Measurements from ENCODE around the gene WFDC5. TPM values are rescaled to one million over a fixed set of nuclear protein-coding genes. Genes with fewer than 3 reads are reported as not detected.

The WFDC5 gene
- total and polyA plus RNA-seq, 8 donors = not detected

DNA sequence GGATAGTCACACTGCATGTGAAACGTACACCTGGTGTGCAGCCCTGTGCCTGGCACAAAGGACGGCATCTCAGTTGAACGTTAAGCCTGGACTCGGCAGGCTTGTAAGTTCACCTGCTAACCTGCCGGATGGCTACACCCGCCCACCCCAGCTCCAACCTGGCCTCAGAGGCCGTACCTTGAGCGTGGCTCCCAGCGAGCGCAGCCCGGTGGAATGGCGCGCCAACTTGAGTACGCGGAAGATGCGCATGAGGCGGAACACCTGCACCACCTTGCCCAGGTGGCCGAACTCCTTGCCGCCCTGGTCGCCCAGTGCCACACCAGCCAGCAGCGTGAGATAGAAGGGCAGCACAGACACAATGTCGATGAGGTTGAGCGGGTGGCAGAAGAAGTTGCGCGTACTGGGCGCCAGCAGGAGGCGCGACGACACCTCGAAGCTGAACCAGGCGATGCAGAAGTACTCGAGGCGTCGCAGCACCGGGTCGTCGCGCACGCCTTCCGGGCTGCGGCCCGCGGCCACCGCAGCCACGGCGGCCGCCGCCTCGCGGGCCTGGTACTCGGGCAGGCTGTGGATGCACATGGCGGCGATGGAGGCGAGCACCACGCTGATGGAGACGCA, 17.4 kb downstream of the WFDC5 start:
- no peak for DNase-seq
- Histone ChIP-seq H3K27me3 (peaks cover 0 to 14% (median 6%) of the 10 kb centered on the region in 4 donors), H3K9me3 (no peaks in the 10 kb centered on the region), H3K4me3 (peak overlapping the region in 1 of 4 donors; percentile 27), H3K36me3 (no peaks in the 10 kb centered on the region), H3K4me1 (peaks cover 0 to 4% (median 0%) of the 10 kb centered on the region in 3 donors), H3K27ac (no peak overlapping the region)
- TF ChIP-seq, protein P1, sequence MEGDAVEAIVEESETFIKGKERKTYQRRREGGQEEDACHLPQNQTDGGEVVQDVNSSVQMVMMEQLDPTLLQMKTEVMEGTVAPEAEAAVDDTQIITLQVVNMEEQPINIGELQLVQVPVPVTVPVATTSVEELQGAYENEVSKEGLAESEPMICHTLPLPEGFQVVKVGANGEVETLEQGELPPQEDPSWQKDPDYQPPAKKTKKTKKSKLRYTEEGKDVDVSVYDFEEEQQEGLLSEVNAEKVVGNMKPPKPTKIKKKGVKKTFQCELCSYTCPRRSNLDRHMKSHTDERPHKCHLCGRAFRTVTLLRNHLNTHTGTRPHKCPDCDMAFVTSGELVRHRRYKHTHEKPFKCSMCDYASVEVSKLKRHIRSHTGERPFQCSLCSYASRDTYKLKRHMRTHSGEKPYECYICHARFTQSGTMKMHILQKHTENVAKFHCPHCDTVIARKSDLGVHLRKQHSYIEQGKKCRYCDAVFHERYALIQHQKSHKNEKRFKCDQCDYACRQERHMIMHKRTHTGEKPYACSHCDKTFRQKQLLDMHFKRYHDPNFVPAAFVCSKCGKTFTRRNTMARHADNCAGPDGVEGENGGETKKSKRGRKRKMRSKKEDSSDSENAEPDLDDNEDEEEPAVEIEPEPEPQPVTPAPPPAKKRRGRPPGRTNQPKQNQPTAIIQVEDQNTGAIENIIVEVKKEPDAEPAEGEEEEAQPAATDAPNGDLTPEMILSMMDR (IDR thresholded peaks at IDR 0.05) = no peak
- peak in 3 of 4 donors; percentile 44 to 51 (median 49) for ATAC-seq
- intact Hi-C loops (cut with DNase I) = loop anchor here in 1 of 3 donors (10.0 kb wide), 1 partner anchor 93 kb away; no protein-coding TSS in a partner anchor
- 24 to 35% methylated on average over 36 to 56 of the region's 56 CpGs for WGBS, 2 donors
- no peak for FAIRE-seq

DNA sequence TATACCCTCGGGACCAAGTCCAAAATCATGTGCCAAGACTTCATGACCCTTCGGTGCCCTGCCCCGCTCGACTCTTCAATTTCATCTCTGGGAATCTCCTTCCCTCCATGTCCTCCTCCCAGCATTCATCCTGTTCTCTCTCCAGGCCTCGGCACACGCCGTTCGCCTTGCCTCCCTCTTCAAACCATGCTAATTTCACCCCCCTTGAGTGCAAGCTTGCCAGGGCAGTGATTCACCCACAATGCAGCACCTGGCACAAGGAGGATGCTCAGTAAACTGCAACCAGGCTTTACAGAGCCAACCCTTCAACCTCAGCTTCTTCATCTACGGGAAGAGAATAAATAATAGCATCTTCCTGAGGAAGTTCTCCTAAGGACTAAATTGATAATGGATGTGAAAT, 18.2 kb downstream of the WFDC5 start:
- ATAC-seq (no peak), FAIRE-seq (no peak), DNase-seq (no peak)
- Histone ChIP-seq H3K36me3 (no peaks in the 10 kb centered on the region), H3K27ac (no peak overlapping the region), H3K9me3 (no peaks in the 10 kb centered on the region), H3K4me1 (peaks cover 0 to 4% (median 0%) of the 10 kb centered on the region in 3 donors), H3K27me3 (peaks cover 0 to 14% (median 6%) of the 10 kb centered on the region in 4 donors), H3K4me3 (no peak overlapping the region)
- 69 to 77% methylated on average over 9 of the region's 9 CpGs for WGBS, 2 donors
- TF ChIP-seq, protein P1 (IDR thresholded peaks at IDR 0.05) = no peak
- intact Hi-C loops (cut with DNase I) = loop anchor here in 1 of 3 donors (10.0 kb wide), 1 partner anchor 92 kb away; no protein-coding TSS in a partner anchor

DNA sequence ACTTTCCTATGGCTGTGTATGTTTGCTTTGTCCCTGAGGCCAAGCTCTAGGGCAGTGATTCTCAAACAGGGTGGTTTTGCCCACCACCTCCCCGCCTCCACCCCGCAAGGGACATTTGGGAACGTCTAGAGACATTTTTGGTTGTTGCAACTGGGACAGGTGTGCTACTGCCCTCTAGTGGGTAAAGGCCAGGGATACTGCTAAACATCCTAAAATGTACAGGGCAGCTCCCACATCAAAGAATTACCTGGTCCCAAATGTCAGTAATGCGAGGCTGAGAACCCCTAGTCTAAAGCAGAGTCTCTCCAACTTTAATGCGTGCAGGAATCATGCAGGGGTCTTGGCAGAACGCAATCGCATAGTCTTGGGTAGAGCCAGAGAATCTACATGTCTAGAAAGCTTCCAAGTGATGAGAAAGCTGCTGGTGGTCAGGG, 19.2 kb downstream of the WFDC5 start:
- DNase-seq (peak in 2 of 6 donors; percentile 21 to 60), ATAC-seq (peak; percentile 47 to 75 (median 66)), FAIRE-seq (no peak)
- no peak overlapping the region for H3K27ac ChIP-seq
- no peaks in the 10 kb centered on the region for H3K36me3 ChIP-seq
- H3K4me3 ChIP-seq = no peak overlapping the region
- peaks cover 0 to 14% (median 6%) of the 10 kb centered on the region in 4 donors for H3K27me3 ChIP-seq
- H3K9me3 ChIP-seq = no peaks in the 10 kb centered on the region
- intact Hi-C loops (cut with DNase I) = loop anchor here in 1 of 3 donors (10.0 kb wide), 1 partner anchor 91 kb away; no protein-coding TSS in a partner anchor
- TF ChIP-seq, protein P1 (IDR thresholded peaks at IDR 0.05) = peak; percentile 33 to 81 (median 67)
- 4 to 5% methylated on average over 7 of the region's 7 CpGs for WGBS, 2 donors
- peaks cover 0 to 4% (median 0%) of the 10 kb centered on the region in 3 donors for H3K4me1 ChIP-seq

DNA sequence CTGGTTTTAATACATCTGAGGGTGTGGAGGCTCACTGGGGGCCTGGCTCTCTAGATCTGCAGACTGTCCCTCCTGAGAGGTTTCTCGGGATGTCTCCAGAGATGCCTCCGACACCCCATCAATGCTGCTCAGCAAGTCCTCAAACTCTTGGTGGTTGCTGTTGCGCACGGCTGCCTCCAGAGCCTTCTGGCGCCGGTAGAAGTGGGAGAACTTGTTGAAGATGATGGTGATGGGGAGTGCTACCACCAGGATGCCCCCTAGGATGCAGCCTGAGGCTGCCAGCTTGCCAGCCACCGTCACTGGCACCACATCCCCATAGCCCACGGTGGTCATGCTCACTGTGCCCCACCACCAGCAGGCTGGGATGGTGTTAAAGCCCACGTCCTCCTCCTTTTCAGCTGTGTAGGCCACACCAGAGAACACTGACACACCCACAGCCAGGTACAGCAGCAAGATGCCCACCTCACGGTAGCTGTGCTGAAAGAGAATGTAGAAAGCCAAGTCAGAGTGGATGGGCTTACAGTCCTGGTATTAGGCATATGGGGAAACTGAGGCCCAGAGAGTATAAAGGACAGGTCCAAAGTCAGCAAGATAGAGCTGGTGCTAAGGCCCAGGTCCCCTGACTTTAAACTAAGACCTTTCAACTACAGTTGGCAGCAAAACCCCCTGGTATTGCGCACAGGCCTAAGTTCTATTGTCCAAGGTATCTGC, 20.0 kb downstream of the WFDC5 start:
- 78 to 81% methylated on average over 11 of the region's 11 CpGs for WGBS, 2 donors
- FAIRE-seq (no peak), ATAC-seq (no peak), DNase-seq (no peak)
- TF ChIP-seq, protein P1 (IDR thresholded peaks at IDR 0.05) = no peak
- Histone ChIP-seq H3K36me3 (no peaks in the 10 kb centered on the region), H3K27ac (no peak overlapping the region), H3K9me3 (no peaks in the 10 kb centered on the region), H3K4me3 (no peak overlapping the region), H3K27me3 (peaks cover 0 to 14% (median 6%) of the 10 kb centered on the region in 4 donors), H3K4me1 (peaks cover 0 to 4% (median 0%) of the 10 kb centered on the region in 3 donors)
- intact Hi-C loops (cut with DNase I) = loop anchor here in 1 of 3 donors (10.0 kb wide), 1 partner anchor 90 kb away; no protein-coding TSS in a partner anchor
